CD4-positive, alpha-beta memory T cell (primary cell): ENCODE measurements around the gene PSMA3. TPM values are rescaled to one million over a fixed set of nuclear protein-coding genes. Genes with fewer than 3 reads are reported as not detected.

Experiments
- CTCF ChIA-PET: fragments of 350-600 bp; sonication (Branson Sonifier 250); formaldehyde crosslinking; loops from one replicate; lab custom pipeline; 2021; ENCODE audit warnings: inconsistent platforms; ENCODE audit not compliant: partially characterized antibody; lab: Charles Lee
- POLR2A ChIA-PET: fragments of 350-600 bp; sonication (Branson Sonifier 250); formaldehyde crosslinking; loops from one replicate; lab custom pipeline; 2021; ENCODE audit not compliant: partially characterized antibody; lab: Charles Lee
- DNase-seq, 5 donors: peaks; one replicate each; pipeline versions ENCODE4 v3.0.0 to v3.0.0-alpha.2; 2020 to 2022; ENCODE audit warnings: mixed read lengths in 1 of 5
- H3K27ac ChIP-seq: one replicate; pipeline ENCODE4 v1.7.0; 2013; ENCODE audit warnings: low read depth, low read length
- H3K27me3 ChIP-seq: 2 replicates; pipeline ENCODE4 v1.7.0; 2013; ENCODE audit warnings: mild to moderate bottlenecking, low read length, moderate library complexity; ENCODE audit not compliant: insufficient read depth
- H3K36me3 ChIP-seq: 2 replicates; pipeline ENCODE4 v1.7.0; 2013; ENCODE audit warnings: mild to moderate bottlenecking, low read length, moderate library complexity; ENCODE audit not compliant: insufficient read depth
- H3K4me1 ChIP-seq: 2 replicates; pipeline ENCODE4 v1.7.0; 2013; ENCODE audit warnings: mild to moderate bottlenecking, low read length, moderate library complexity; ENCODE audit not compliant: insufficient read depth
- H3K4me3 ChIP-seq, 2 donors: one replicate each; pipeline ENCODE4 v1.7.0; 2013; ENCODE audit warnings: low read length in 2 of 2, mild to moderate bottlenecking in 1 of 2
- H3K9me3 ChIP-seq, 2 donors: one replicate each; pipeline ENCODE4 v1.7.0; 2013; ENCODE audit warnings: low read length in 2 of 2, control low read depth in 1 of 2; ENCODE audit not compliant: control insufficient read depth in 1 of 2
- H3K27ac Mint-ChIP-seq, 7 donors: one replicate each; pipeline ENCODE4 v1.8.0; 2020 to 2021; ENCODE audit warnings: mixed read lengths in 7 of 7, mild to moderate bottlenecking in 6 of 7, inconsistent platforms in 3 of 7, moderate library complexity in 3 of 7
- H3K27me3 Mint-ChIP-seq, 2 donors: one replicate each; pipeline ENCODE4 v1.8.0; 2020 to 2021; ENCODE audit warnings: mixed read lengths in 2 of 2
- H3K36me3 Mint-ChIP-seq, 2 donors: one replicate each; pipeline ENCODE4 v1.8.0; 2020 to 2021; ENCODE audit warnings: mixed read lengths in 2 of 2, inconsistent platforms in 1 of 2, mild to moderate bottlenecking in 1 of 2
- H3K4me1 Mint-ChIP-seq, 4 donors: one replicate each; pipeline ENCODE4 v1.8.0; 2020 to 2021; ENCODE audit warnings: mixed read lengths in 4 of 4, mild to moderate bottlenecking in 1 of 4
- H3K4me3 Mint-ChIP-seq, 8 donors: one replicate each; pipeline ENCODE4 v1.8.0; 2020 to 2021; ENCODE audit warnings: mixed read lengths in 8 of 8, mild to moderate bottlenecking in 7 of 8, moderate library complexity in 6 of 8, inconsistent platforms in 3 of 8
- H3K9me3 Mint-ChIP-seq, 8 donors: one replicate each; pipeline ENCODE4 v1.8.0; 2020 to 2021; ENCODE audit warnings: mixed read lengths in 8 of 8, mild to moderate bottlenecking in 5 of 8, inconsistent platforms in 3 of 8, moderate library complexity in 1 of 8
- intact Hi-C: fragments of 100-400 bp; cut with micrococcal nuclease; formaldehyde crosslinking; loops from one replicate; pipeline ENCODE4 v1.15.1; 2023
- polyA plus RNA-seq, 2 donors: library from polyadenylated mRNA; unstranded; fragments of 300-500 nt; fragmentation: Illumina TruSeq; gene quantifications; one replicate each; pipeline ENCODE4 v1.2.3, GENCODE V29; 2021
- total RNA-seq, 2 experiments: library from RNA; stranded (reverse); gene quantifications; one replicate each; pipeline ENCODE4 v1.2.3, GENCODE V29; 2021

The PSMA3 gene
- total and polyA plus RNA-seq, 4 experiments from 2014 or later: 133 to 180 (median 152) TPM

GRCh38 chr14:58307597-58308316 lies 63.1 kb downstream of the PSMA3 start:
- CTCF ChIA-PET: no interaction called here
- H3K27ac ChIP-seq: no peak overlapping the region
- POLR2A ChIA-PET: interaction anchor here (4.4 kb wide), 1 partner anchor 9 kb away, joined by 15 read pairs; the partner anchor contains the start of gene ARID4A
- Mint-ChIP-seq H3K4me1 (peaks cover 14 to 44% (median 19%) of the 10 kb centered on the region in 4 donors), H3K4me3 (no peak overlapping the region), H3K36me3 (peaks cover 29 to 62% of the 10 kb centered on the region in 2 donors), H3K27me3 (no peaks in the 10 kb centered on the region), H3K9me3 (no peaks in the 10 kb centered on the region), H3K27ac (peak overlapping the region in 1 of 7 donors; percentile 87)
- peaks cover 33% of the 10 kb centered on the region for H3K36me3 ChIP-seq
- H3K4me1 ChIP-seq: peaks cover 8% of the 10 kb centered on the region
- intact Hi-C loops: no loop called here
- no peak overlapping the region for H3K4me3 ChIP-seq
- DNase-seq: no peak
- no peaks in the 10 kb centered on the region for H3K27me3 ChIP-seq
- no peaks in the 10 kb centered on the region for H3K9me3 ChIP-seq

- Mint-ChIP-seq H3K4me1 (peaks cover 11 to 46% (median 17%) of the 10 kb centered on the region in 4 donors), H3K9me3 (no peaks in the 10 kb centered on the region), H3K27me3 (no peaks in the 10 kb centered on the region), H3K36me3 (peaks cover 24 to 68% of the 10 kb centered on the region in 2 donors), H3K4me3 (no peak overlapping the region), H3K27ac (peak overlapping the region in 2 of 7 donors; percentile 2 to 39)
- CTCF ChIA-PET: no interaction called here
- no peak for DNase-seq
- POLR2A ChIA-PET: interaction anchor here (4.4 kb wide), 1 partner anchor 11 kb away, joined by 15 read pairs; the partner anchor contains the start of gene ARID4A
- Histone ChIP-seq H3K27ac (no peak overlapping the region), H3K4me1 (peaks cover 5% of the 10 kb centered on the region), H3K27me3 (no peaks in the 10 kb centered on the region), H3K9me3 (no peaks in the 10 kb centered on the region), H3K4me3 (no peak overlapping the region), H3K36me3 (peaks cover 26% of the 10 kb centered on the region)
- intact Hi-C loops: no loop called here
These were observed 64.4 kb downstream of the PSMA3 start for GRCh38 chr14:58309086-58309485.

- peak overlapping the region in 3 of 7 donors; percentile 42 to 57 (median 46) for H3K27ac Mint-ChIP-seq
- POLR2A ChIA-PET: interaction anchor here (1.5 to 1.7 kb wide), 2 partner anchors 12 to 15 kb away, joined by 4 to 12 read pairs; partner anchors contain the start of gene ARID4A
- Histone ChIP-seq H3K4me1 (peaks cover 5% of the 10 kb centered on the region), H3K27ac (no peak overlapping the region), H3K36me3 (peaks cover 12% of the 10 kb centered on the region), H3K4me3 (no peak overlapping the region), H3K27me3 (no peaks in the 10 kb centered on the region), H3K9me3 (no peaks in the 10 kb centered on the region)
- peaks cover 6 to 19% (median 10%) of the 10 kb centered on the region in 4 donors for H3K4me1 Mint-ChIP-seq
- H3K4me3 Mint-ChIP-seq: no peak overlapping the region
- H3K36me3 Mint-ChIP-seq: peaks cover 27 to 51% of the 10 kb centered on the region in 2 donors
- no peaks in the 10 kb centered on the region for H3K27me3 Mint-ChIP-seq
- DNase-seq: no peak
- intact Hi-C loops: no loop called here
- H3K9me3 Mint-ChIP-seq: no peaks in the 10 kb centered on the region
- CTCF ChIA-PET: interaction anchor here (1.4 kb wide), 1 partner anchor 16 kb away, joined by 6 read pairs; the partner anchor contains the start of gene ARID4A
These were observed 69.1 kb downstream of the PSMA3 start for GRCh38 chr14:58313699-58314098.

GRCh38 chr14:58315606-58316005 lies 71.0 kb downstream of the PSMA3 start:
- Histone ChIP-seq H3K27ac (no peak overlapping the region), H3K27me3 (no peaks in the 10 kb centered on the region), H3K36me3 (peaks cover 12% of the 10 kb centered on the region), H3K9me3 (no peaks in the 10 kb centered on the region), H3K4me1 (peaks cover 5% of the 10 kb centered on the region), H3K4me3 (no peak overlapping the region)
- H3K27ac Mint-ChIP-seq: no peak overlapping the region
- H3K4me3 Mint-ChIP-seq: no peak overlapping the region
- CTCF ChIA-PET: interaction anchor here (1.3 kb wide), 1 partner anchor 12 kb away, joined by 3 read pairs; no protein-coding TSS in a partner anchor
- peaks cover 2 to 9% (median 6%) of the 10 kb centered on the region in 4 donors for H3K4me1 Mint-ChIP-seq
- no peaks in the 10 kb centered on the region for H3K27me3 Mint-ChIP-seq
- POLR2A ChIA-PET: no interaction called here
- H3K9me3 Mint-ChIP-seq: no peaks in the 10 kb centered on the region
- peaks cover 24 to 48% of the 10 kb centered on the region in 2 donors for H3K36me3 Mint-ChIP-seq
- no peak for DNase-seq
- intact Hi-C loops: no loop called here

Other genes with a start within 250 kb of the PSMA3 start
- gene ARMH4, start 92.6 kb upstream of the PSMA3 start, total RNA-seq: not detected
- gene ARMH4, start 92.6 kb upstream of the PSMA3 start, polyA plus RNA-seq: not detected
- 10 to 100 TPM; 53.7 to 54.9 TPM for gene ACTR10, start 44.7 kb upstream of the PSMA3 start, total RNA-seq
- gene ACTR10, start 44.7 kb upstream of the PSMA3 start, polyA plus RNA-seq: 10 to 100 TPM; 85.5 to 87.8 TPM
- gene ARID4A, start 53.7 kb downstream of the PSMA3 start, total RNA-seq: 10 to 100 TPM; 80.0 to 84.1 TPM
- gene ARID4A, start 53.7 kb downstream of the PSMA3 start, polyA plus RNA-seq: 10 to 100 TPM; 12.8 to 37.5 TPM
- not detected for gene TOMM20L, start 151.1 kb downstream of the PSMA3 start, total RNA-seq
- gene TOMM20L, start 151.1 kb downstream of the PSMA3 start, polyA plus RNA-seq: not detected
- 10 to 100 TPM; 28.0 to 28.3 TPM for gene TIMM9, start 182.7 kb downstream of the PSMA3 start, total RNA-seq
- gene TIMM9, start 182.7 kb downstream of the PSMA3 start, polyA plus RNA-seq: 10 to 100 TPM; 41.5 to 51.9 TPM
- gene KIAA0586, start 182.9 kb downstream of the PSMA3 start, total RNA-seq: 10 to 100 TPM; 43.3 to 48.2 TPM
- 10 to 100 TPM; 13.7 to 24.8 TPM for gene KIAA0586, start 182.9 kb downstream of the PSMA3 start, polyA plus RNA-seq